Adrenal gland (tissue), 12 donors: Measurements from ENCODE around the gene TOR4A. TPM values are rescaled to one million over a fixed set of nuclear protein-coding genes. Genes with fewer than 3 reads are reported as not detected.
A peak's percentile ranks its signal among the peaks of the same experiment; 100 is the strongest.

ENCODE experiments used
- DNase-seq, 7 donors: peaks; one replicate each; pipeline ENCODE4 v3.0.0-alpha.2; 2019 to 2020
- H3K27ac ChIP-seq, 5 donors: fragments of 200-600 bp; sonication (generic) in 4 of 5; 1 replicate in 3 of 5; 2 replicates in 2 of 5; pipeline versions ENCODE4 v1.5.1 to v1.8.0; 2016 to 2020; ENCODE audit warnings: mild to moderate bottlenecking in 1 of 5
- H3K27me3 ChIP-seq: fragments of 200-600 bp; 2 replicates; pipeline ENCODE4 v1.8.0; 2021
- H3K36me3 ChIP-seq, 2 donors: fragments of 200-600 bp; replicated peaks in 1 of 2; 1 replicate in 1 of 2; 2 replicates in 1 of 2; pipeline versions ENCODE4 v1.5.1 to v1.8.0; 2018 to 2022
- H3K4me1 ChIP-seq, 2 donors: fragments of 200-600 bp; replicated peaks in 1 of 2; 1 replicate in 1 of 2; 2 replicates in 1 of 2; pipeline versions ENCODE4 v1.5.1 to v1.8.0; 2018 to 2021
- H3K4me3 ChIP-seq, 4 donors: fragments of 200-600 bp; sonication (generic) in 3 of 4; one replicate each; pipeline ENCODE4 v1.5.1; 2016 to 2018
- H3K9me3 ChIP-seq, 3 donors: fragments of 200-600 bp; sonication (generic) in 1 of 3; replicated peaks in 1 of 3; 1 replicate in 2 of 3; 2 replicates in 1 of 3; pipeline versions ENCODE4 v1.5.1 to v1.8.0; 2016 to 2021
- POLR2A ChIP-seq, 2 donors: fragments of 450-650 bp; IDR thresholded peaks; one replicate each; pipeline ENCODE4 v1.6.1; 2017; ENCODE audit warnings: antibody characterized with exemption in 2 of 2, mild to moderate bottlenecking in 2 of 2, moderate library complexity in 1 of 2
- WGBS, 4 donors: extraction: QIAGEN DNeasy Blood & Tissue Kit in 2 of 4; methylation state at CpG; one replicate each; pipeline versions ENCODE4 v1.1.5 to v1.1.7; 2013 to 2017; 5-methylcytosine and 5-hydroxymethylcytosine counted together
- intact Hi-C, 2 donors: fragments of 100-400 bp; cut with DNase I; formaldehyde crosslinking; loops; one replicate each; pipeline versions ENCODE4 v1.14.1 to v1.15.0; 2022 to 2023
- polyA plus RNA-seq, 3 donors: library from polyadenylated mRNA; stranded (reverse); fragments of 200-250 nt in 2 of 3; fragments of 350-450 nt in 1 of 3; fragmentation: Illumina TruSeq in 1 of 3; extraction: RNeasy Lipid Tissue Mini Kit (QIAGEN cat#74804) in 1 of 3; gene quantifications; one replicate each; pipeline ENCODE4 v1.2.3, GENCODE V29; 2013 to 2014
- total RNA-seq, 9 donors: library from RNA; depleted of rRNA in 4 of 9; stranded (reverse); fragments of >200 nt in 4 of 9; fragments of 120-200 nt in 1 of 9; fragmentation: NEBNext Ultra II Directional in 1 of 9; extraction: Animal tissue kit (Norgen Biotek cat#: 25700) in 1 of 9; gene quantifications; one replicate each; pipeline versions ENCODE4 v1.1.0 to v1.2.4, GENCODE V29; 2013 to 2023
- TF ChIP-seq, protein P1 (sequence below), 6 experiments: fragments of 450-650 bp in 4 of 6; fragments of 200-600 bp in 2 of 6; sonication (generic) in 1 of 6; IDR thresholded peaks; 1 replicate in 5 of 6; 2 replicates in 1 of 6; pipeline versions ENCODE4 v1.5.1 to v1.8.0; 2016 to 2021; ENCODE audit warnings: antibody characterized with exemption in 6 of 6, mild to moderate bottlenecking in 2 of 6, moderate library complexity in 1 of 6
- donor health status: healthy with polysubstance abuse.
- donor health status: Bipolar disorder and iron deficiency.
- donor health status: DM: yes; HTN: yes; CAD: no.
- donor health status: DM: no; HTN: no; CAD: no.
- donor health status: DM: no; HTN: no; CAD: no.
- donor health status: DM: yes; HTN: yes; CAD: no.

Gene TOR4A
- total and polyA plus RNA-seq, 12 donors: 0.49 to 21.5 (median 7.4) TPM

DNA sequence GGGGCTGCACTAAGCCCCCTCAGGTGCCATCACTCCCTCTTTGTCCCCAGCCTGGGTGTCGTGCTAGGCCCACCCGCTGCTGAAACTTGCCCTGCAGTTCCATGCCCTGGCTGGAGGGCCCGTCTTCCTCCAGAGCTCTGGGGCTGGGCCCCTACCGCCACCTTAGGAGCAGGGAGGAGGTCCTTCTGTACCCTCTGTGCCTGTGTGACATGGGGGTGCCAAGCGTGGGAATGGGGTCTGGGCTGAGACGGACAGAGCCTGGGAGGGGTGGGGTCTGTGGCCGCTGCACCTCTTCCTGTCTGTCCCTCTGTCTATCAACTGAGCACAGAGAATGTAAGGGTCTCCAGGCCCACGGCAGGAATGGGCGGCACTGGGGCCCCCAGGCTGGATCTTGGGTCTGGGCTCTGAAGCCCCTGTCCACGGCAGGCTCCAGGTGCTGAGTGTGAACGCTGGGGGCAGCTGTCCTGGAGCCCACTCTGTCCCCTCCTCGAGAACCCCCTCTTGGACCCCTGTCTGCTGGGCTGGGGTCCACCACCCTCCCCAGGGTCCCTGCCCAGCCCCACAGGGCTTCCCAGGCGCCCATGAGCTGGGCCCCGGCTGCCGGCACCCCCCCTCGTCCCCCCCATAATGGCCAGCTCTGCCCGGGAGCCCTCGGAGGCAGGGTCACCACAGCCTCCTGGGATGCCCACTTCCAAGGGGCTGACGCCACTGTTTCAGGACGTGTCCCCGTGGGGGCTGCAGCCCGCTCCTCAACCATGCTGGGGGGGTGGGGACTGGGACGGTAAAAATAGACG lies 40.4 kb downstream of the TOR4A start:
- no peak for TF ChIP-seq POLR2A (IDR thresholded peaks at IDR 0.05)
- TF ChIP-seq, protein P1, sequence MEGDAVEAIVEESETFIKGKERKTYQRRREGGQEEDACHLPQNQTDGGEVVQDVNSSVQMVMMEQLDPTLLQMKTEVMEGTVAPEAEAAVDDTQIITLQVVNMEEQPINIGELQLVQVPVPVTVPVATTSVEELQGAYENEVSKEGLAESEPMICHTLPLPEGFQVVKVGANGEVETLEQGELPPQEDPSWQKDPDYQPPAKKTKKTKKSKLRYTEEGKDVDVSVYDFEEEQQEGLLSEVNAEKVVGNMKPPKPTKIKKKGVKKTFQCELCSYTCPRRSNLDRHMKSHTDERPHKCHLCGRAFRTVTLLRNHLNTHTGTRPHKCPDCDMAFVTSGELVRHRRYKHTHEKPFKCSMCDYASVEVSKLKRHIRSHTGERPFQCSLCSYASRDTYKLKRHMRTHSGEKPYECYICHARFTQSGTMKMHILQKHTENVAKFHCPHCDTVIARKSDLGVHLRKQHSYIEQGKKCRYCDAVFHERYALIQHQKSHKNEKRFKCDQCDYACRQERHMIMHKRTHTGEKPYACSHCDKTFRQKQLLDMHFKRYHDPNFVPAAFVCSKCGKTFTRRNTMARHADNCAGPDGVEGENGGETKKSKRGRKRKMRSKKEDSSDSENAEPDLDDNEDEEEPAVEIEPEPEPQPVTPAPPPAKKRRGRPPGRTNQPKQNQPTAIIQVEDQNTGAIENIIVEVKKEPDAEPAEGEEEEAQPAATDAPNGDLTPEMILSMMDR (IDR thresholded peaks at IDR 0.05): no peak
- no peak for DNase-seq
- Histone ChIP-seq H3K27ac (no peak overlapping the region), H3K4me3 (no peak overlapping the region), H3K27me3 (peaks cover 8% of the 10 kb centered on the region), H3K4me1 (peaks cover 0 to 12% of the 10 kb centered on the region in 2 donors), H3K9me3 (no peaks in the 10 kb centered on the region), H3K36me3 (no peaks in the 10 kb centered on the region)
- WGBS, 4 donors: 79 to 86% (median 80%) methylated on average over 12 to 24 of the region's 24 CpGs
- intact Hi-C loops: no loop called here

DNA sequence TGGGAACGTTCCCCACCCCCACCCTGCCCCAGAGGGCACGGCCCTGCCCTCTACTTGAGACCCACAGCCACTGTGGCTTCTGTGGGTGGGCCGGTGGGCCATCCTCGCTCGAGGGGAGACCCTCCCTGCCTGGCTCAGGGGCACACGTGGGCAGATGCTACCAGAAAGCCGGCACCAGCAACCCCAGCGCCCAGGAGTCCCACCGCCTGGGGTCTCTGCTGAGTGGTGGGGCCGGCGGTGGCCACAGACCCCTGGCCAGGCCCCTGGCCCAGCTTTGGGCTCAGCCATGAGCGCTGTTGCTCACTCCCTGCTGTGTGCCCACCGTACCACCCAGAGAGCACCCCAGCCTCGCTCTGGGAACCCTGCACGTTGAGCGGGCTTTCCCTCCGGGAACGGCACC lies 41.1 kb downstream of the TOR4A start:
- 67 to 89% (median 86%) methylated on average over 5 to 18 of the region's 18 CpGs for WGBS, 4 donors
- H3K9me3 ChIP-seq: no peaks in the 10 kb centered on the region
- DNase-seq: peak in 1 of 7 donors; percentile 41
- H3K27me3 ChIP-seq: peaks cover 8% of the 10 kb centered on the region
- intact Hi-C loops: no loop called here
- no peak for TF ChIP-seq POLR2A (IDR thresholded peaks at IDR 0.05)
- TF ChIP-seq, protein P1 (IDR thresholded peaks at IDR 0.05): no peak
- no peak overlapping the region for H3K4me3 ChIP-seq
- peaks cover 0 to 12% of the 10 kb centered on the region in 2 donors for H3K4me1 ChIP-seq
- H3K27ac ChIP-seq: no peak overlapping the region
- H3K36me3 ChIP-seq: no peaks in the 10 kb centered on the region

DNA sequence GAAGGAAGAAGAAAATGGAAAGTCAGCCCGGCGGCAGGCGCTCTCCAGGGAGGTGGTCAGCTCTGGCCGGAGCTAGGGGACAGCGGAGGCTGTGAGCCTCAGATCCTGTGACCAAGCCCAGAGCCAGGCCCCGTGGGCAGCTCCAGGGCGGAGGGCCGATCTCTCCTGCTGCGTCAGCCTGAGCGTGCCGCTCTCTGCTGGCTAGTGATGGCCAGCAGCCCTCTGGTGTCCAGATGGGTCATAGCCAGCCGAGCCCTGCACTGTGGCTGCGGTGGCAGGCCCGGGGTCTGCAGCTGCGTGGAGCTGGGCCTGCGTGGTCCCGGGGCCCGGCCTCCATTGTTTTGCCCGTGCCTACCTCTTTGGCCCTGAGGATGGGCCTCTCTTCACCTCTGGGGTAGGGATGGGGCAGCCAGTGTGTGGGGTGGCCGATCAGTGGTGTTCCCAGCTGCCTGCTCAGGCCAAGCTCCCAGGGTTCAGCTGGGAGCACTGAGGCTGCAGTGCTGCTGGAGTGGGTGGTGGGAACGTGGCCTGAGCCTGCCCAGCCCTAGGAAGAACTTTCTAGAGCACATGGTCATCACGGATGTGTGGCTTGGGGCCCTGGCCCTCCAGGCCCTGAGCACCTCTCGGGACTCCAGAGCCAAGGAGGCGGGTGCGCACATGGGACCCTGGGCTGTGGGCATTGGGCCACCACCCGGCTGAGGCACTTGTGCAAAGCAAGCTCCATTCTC lies 41.6 kb downstream of the TOR4A start:
- intact Hi-C loops: no loop called here
- peaks cover 0 to 12% of the 10 kb centered on the region in 2 donors for H3K4me1 ChIP-seq
- DNase-seq: peak in 3 of 7 donors; percentile 7 to 52 (median 34)
- H3K27me3 ChIP-seq: peaks cover 8% of the 10 kb centered on the region
- no peaks in the 10 kb centered on the region for H3K36me3 ChIP-seq
- H3K4me3 ChIP-seq: no peak overlapping the region
- 74 to 100% (median 85%) methylated on average over 1 to 26 of the region's 26 CpGs for WGBS, 4 donors
- no peak overlapping the region for H3K27ac ChIP-seq
- TF ChIP-seq, protein P1 (IDR thresholded peaks at IDR 0.05): no peak
- TF ChIP-seq POLR2A (IDR thresholded peaks at IDR 0.05): no peak
- no peaks in the 10 kb centered on the region for H3K9me3 ChIP-seq

DNA sequence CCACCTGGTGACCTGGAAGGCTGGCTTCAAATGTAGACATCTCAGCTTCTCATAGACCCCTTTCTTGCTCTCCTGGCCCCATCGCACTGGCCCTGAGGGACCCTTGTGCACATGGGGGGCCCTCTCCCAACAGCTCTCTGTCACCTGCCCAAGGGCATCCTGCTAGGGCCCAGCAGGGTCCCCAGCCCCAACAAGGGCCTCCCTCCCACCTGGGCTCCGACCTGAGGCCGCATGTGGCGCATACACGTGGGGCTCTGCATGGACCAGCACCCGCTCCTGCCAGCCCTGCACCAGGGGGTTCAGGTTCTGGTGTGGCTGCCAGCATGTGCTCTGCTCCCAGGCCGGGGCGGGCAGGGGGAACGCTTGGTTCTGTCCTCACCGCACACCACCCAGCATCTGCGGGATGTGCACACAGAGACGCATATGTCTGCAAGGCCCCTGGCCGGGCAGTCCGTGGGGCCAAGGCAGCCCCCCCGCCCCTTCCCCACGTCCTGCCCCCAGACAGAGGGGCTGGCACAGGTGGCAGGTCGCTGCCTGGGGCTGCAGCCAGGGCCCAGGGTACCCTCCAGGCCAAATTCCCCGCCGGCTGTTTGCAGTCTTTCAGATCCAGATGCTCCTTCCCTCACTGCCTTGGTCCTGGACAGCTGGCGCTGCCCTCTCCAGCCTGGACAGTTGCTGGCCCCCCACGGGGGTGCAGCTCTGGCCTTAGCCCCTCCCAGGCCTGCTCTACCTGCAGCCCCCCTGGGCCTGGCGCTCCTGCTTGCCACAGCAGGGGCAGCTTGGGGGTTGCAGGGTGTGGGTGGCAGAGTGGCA lies 42.4 kb downstream of the TOR4A start:
- H3K4me1 ChIP-seq: peaks cover 0 to 12% of the 10 kb centered on the region in 2 donors
- peak overlapping the region in 1 of 5 donors; percentile 35 for H3K27ac ChIP-seq
- H3K9me3 ChIP-seq: no peaks in the 10 kb centered on the region
- peaks cover 8% of the 10 kb centered on the region for H3K27me3 ChIP-seq
- intact Hi-C loops: no loop called here
- no peak for DNase-seq
- TF ChIP-seq, protein P1 (IDR thresholded peaks at IDR 0.05): no peak
- TF ChIP-seq POLR2A (IDR thresholded peaks at IDR 0.05): no peak
- H3K4me3 ChIP-seq: no peak overlapping the region
- 86 to 92% (median 88%) methylated on average over 12 to 22 of the region's 22 CpGs; no CpG with 5 or more reads in 1 of the 4 donors for WGBS, 4 donors
- no peaks in the 10 kb centered on the region for H3K36me3 ChIP-seq
